Anterior cingulate cortex (tissue), 58 donors: Measurements from ENCODE around the gene AGR2.
"Not testable (repeated sequence)": the region's sequence is repeated elsewhere in the genome, so short reads cannot be mapped to it uniquely, and the experiment has no call there.

Experiments
- DNase-seq, 58 donors: peaks; one replicate each; lab custom pipeline; 2025; lab: John Stamatoyannopoulos, UW

The AGR2 gene

GRCh38 chr7:16776053-16776452, 28.7 kb downstream of the AGR2 start:
- no peak for DNase-seq

- no peak for DNase-seq
Measured at GRCh38 chr7:16774986-16775385, 29.8 kb downstream of the AGR2 start.

- peak in 22 of 58 donors; percentile 1 to 62 (median 27) for DNase-seq
Measured at GRCh38 chr7:16774294-16774693, 30.5 kb downstream of the AGR2 start.

- no peak for DNase-seq
Measured at GRCh38 chr7:16773884-16774283, 30.9 kb downstream of the AGR2 start.

GRCh38 chr7:16773326-16773725, 31.5 kb downstream of the AGR2 start:
- no peak for DNase-seq

- no peak for DNase-seq
Measured at GRCh38 chr7:16770657-16771329, 34.0 kb downstream of the AGR2 start.

GRCh38 chr7:16769994-16770393, 34.8 kb downstream of the AGR2 start:
- not testable (repeated sequence) for DNase-seq

- no peak for DNase-seq
Measured at GRCh38 chr7:16765436-16765859, 39.4 kb downstream of the AGR2 start.

- DNase-seq: no peak
Measured at GRCh38 chr7:16764942-16765341, 39.9 kb downstream of the AGR2 start.

GRCh38 chr7:16762177-16762576, 42.6 kb downstream of the AGR2 start:
- no peak for DNase-seq

- DNase-seq: no peak
Measured at GRCh38 chr7:16759840-16760239, 45.0 kb downstream of the AGR2 start.

- DNase-seq: no peak
Measured at GRCh38 chr7:16758631-16759611, 45.9 kb downstream of the AGR2 start.

- DNase-seq: no peak
Measured at GRCh38 chr7:16758036-16758435, 46.8 kb downstream of the AGR2 start.

- DNase-seq: no peak
Measured at GRCh38 chr7:16755397-16755796, 49.4 kb downstream of the AGR2 start.

- peak in 3 of 58 donors; percentile 1 to 18 (median 4) for DNase-seq
Measured at GRCh38 chr7:16754856-16755317, 49.9 kb downstream of the AGR2 start.

- DNase-seq: peak in 27 of 58 donors; percentile 3 to 72 (median 28)
Measured at GRCh38 chr7:16753932-16754855, 50.6 kb downstream of the AGR2 start.

GRCh38 chr7:16753102-16753931, 51.5 kb downstream of the AGR2 start, which contains the start of gene TSPAN13:
TSS of gene TSPAN13 (plus strand) at chr7:16753755. CDS start at chr7:16753968, 213 bp downstream.
- peak in 56 of 58 donors; percentile 8 to 86 (median 58) for DNase-seq

GRCh38 chr7:16747102-16747501, 57.7 kb downstream of the AGR2 start:
- DNase-seq: no peak

- no peak for DNase-seq
Measured at GRCh38 chr7:16745645-16746044, 59.2 kb downstream of the AGR2 start.
